ENCODE measurements around the gene ERBB4.

- TF ChIP-seq GATA2 (IDR thresholded peaks at IDR 0.05; ENCODE audit: low read depth, low read length) (no peak), GATA3 (IDR thresholded peaks at IDR 0.05; ENCODE audit: low read depth, low read length) (no peak)
These were observed 171.2 kb downstream of the ERBB4 start for GRCh38 chr2:212367431-212367830.

Data from SH-SY5Y (cell line).